Effector CD4-positive, alpha-beta T cell (primary cell): Measurements from ENCODE around the gene SYT17.

Experiments
- DNase-seq: peaks from one replicate; pipeline ENCODE4 v3.0.0-alpha.2; 2020

SYT17 gene

DNA sequence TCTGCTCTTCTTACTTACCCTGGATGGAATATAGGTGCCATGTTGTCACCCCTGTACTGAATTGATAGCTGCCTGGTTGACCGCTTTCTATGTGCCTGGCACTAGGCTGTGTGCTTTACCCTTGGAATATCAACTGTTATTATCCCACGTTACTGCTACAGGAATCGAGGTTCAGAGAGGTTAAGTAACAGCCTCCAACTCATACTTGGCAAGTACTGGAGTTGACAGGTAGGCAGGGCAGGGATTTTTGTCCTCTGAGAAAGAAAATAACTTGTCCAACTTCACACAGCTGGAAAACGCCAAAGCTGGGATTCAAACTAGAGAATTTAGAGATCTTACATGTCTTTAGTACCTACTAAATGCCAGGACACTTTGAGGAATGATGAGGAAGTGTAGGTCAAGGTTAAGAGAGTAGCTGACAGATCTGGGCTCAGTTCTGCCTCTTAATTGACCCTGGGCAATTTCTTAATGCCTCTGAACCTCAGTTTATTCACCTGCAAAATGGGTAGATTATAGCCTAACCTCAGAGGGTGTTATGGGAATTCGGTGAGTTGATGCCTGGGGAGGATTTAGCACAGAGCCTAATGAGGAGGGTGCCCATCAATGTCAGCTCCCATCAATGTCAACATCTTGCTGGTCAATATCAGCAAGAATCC is 28.5 kb upstream of the SYT17 start:
- no peak for DNase-seq

- no peak for DNase-seq
These were observed 27.6 kb upstream of the SYT17 start for GRCh38 chr16:19140396-19140795.

DNA sequence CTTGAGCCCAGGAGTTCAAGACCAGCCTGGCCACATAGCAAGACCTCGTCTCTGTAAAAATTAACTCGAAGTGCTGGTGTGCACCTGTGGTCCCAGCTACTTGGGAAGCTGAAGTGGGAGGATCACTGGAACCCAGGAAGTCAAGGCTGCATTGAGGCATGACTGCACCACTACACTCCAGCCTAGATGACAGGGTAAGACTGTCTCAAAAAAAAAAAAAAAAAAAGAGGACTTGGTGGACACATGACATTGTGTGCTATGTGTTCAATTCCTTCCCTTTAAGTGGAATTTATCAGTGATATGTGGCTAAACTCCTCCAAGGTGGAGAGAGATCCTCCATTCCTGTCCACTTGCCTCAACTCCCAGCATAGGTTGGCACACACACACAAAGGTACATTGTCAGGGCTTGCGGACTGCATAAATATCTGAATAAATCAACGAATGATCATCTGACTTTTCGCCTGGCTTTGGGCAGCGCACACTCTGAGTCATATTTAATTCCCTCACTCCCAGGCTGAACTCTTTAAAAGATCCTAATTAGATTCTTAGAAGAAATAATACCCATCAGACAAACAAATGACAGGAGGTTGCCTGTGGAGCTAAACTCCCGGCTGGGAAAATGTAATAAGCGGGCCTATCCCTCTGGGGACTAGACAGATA is 25.0 kb upstream of the SYT17 start:
- no peak for DNase-seq

- no peak for DNase-seq
These were observed 24.5 kb upstream of the SYT17 start for GRCh38 chr16:19143599-19143956.

DNA sequence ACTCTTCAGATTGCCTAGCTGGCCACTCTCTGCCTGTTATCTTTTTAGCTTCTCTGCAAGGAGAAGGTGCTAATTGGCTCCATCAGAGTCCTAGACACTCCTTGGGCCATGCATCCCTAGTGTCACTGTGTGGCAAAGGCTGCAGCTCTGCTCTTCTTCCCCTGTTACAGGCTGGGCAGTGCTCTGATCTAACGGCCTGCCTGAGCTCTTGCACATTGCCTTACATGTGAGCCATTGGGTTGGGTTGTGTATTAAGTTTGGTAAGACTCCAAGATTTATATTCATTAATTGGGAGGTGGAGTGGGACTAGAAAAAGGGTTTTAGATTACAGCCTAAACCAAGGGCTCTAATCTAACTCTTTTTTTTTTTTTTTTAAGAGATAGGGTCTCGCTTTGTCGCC is 23.0 kb upstream of the SYT17 start:
- no peak for DNase-seq

DNA sequence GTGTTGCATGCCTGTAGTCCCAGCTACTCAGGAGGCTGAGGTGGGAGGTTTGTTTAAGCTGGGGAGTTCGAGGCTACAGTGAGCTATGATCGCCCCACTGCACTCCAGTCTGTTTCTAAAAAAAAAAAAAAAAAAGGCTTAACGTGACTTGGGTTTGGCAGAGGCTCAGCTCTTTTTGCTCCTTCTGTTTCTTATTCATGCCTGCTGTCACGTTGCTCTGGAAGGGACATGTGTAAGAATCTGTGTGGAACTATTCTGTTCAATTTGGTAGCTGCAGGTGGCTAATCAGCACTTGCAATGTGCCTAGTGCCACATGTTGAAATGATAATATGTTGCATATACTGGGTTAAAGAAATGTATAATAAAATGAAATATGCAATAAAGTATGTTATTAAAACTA is 20.9 kb upstream of the SYT17 start:
- no peak for DNase-seq

DNA sequence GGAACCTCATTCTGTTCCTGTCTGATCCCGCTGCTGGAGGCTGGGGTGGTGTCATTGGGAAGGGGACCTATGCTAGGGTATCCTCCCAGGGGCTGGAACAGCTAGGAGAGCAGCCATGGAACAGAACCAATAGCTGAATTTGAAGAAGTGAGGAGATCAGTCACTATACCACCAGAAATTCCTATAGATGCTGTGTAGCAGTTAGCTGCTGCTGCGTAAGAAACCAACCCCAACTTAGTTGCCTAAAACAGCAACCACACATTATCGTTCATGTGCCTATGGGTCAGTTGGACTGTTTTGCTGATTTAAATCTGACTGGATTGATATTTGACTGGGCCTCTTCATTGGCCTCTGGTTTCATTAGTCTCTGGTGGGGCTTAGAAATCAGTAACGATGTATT is 20.4 kb upstream of the SYT17 start:
- DNase-seq = no peak

DNA sequence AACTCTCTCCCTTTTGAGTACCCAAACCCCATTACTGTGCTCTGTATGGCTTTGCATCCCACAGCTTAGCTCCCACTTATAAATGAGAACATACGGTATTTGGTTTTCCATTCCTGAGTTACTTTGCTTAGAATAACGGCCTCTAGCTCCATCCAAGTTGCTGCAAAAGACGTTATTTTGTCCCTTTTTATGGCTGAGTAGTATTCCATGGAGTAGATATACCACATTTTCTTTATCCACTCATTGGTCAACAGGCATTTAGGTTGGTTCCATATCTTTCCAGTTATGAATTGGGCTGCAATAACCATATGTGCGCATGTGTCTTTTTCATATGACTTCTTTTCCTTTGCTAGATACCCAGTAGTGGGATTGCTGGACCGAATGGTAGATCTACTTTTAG is 19.9 kb upstream of the SYT17 start:
- no peak for DNase-seq

- no peak for DNase-seq
These were observed 16.7 kb upstream of the SYT17 start for GRCh38 chr16:19151310-19151709.

GRCh38 chr16:19152042-19152441 is 16.0 kb upstream of the SYT17 start:
- no peak for DNase-seq

DNA sequence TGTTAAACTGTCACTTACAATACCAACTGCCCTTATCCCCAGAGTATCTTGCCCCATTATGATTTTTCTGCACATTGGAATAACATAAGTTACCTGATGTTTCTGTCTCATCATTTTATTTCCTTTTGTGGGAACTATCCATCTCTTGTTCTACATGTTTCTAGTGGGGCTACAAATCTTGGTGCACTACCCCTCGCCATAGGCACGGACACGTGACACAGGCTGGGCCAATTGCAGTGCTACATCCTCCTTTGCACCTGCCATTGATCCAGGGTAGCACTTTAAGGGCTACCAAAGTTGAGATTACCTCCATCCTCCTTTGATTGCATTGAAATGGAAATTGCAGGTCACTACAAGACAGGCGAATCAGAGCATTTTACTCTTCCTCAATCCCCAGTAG is 14.2 kb upstream of the SYT17 start:
- DNase-seq = no peak

DNA sequence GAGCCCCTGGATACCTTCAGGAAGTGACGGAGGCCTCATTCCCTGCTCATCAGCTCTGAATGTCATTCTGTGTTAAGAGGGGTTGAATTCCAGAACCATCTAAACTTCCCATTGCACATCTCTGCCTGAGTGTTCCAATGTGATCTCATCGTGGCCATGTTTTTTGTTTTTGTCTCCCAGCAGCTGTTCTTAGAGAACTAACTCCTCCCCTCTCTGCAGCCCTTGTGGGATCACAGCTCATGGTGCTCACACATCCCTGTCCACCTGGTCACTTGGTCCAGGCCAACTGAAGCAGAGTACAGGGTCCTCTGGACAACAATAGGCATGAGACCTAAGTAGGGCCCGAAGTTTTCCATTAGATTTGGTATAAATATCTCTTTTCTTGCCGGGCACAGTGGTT is 6.0 kb upstream of the SYT17 start:
- no peak for DNase-seq

- no peak for DNase-seq
These were observed 4.8 kb upstream of the SYT17 start for GRCh38 chr16:19163215-19163614.

DNA sequence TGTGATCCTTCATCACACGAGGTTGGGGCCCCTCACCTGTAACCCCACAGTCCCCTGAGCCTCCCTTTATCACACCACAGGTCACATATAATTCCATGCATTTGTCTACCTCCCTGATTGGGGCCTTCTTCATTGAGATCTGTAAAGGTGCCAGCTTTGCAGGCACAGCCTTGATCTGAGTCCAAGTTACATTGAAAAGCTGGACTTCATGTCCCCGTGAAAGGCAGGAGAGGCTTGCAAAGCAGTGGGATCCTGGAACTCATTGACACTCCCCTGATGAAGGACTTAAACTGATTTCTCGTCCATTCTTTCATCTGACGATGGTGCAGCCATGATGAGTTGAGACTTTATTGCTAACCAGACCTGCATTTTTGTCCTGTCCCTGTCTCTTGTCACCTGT is 3.8 kb upstream of the SYT17 start:
- DNase-seq = no peak

DNA sequence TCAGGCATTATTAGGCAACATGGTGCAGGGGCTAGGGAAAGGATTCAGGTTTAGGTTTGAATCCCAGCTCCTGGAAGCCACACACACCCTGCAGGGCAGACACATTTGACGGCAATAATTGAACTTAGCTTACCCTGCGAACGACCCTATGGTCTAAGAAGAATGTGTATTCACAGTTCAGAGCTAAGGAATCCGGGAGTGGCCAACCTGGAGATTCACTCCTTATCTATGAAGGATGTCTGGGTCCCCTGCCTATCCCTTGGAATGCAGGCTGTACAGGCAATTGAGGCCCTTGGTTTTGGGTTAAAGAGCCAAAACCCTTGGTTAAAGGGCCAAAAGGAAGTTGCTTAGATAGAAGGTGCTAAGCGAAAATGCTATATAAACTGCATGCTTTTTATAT is 2.9 kb upstream of the SYT17 start:
- no peak for DNase-seq

GRCh38 chr16:19166500-19166899 is 1.5 kb upstream of the SYT17 start:
- DNase-seq = no peak

DNA sequence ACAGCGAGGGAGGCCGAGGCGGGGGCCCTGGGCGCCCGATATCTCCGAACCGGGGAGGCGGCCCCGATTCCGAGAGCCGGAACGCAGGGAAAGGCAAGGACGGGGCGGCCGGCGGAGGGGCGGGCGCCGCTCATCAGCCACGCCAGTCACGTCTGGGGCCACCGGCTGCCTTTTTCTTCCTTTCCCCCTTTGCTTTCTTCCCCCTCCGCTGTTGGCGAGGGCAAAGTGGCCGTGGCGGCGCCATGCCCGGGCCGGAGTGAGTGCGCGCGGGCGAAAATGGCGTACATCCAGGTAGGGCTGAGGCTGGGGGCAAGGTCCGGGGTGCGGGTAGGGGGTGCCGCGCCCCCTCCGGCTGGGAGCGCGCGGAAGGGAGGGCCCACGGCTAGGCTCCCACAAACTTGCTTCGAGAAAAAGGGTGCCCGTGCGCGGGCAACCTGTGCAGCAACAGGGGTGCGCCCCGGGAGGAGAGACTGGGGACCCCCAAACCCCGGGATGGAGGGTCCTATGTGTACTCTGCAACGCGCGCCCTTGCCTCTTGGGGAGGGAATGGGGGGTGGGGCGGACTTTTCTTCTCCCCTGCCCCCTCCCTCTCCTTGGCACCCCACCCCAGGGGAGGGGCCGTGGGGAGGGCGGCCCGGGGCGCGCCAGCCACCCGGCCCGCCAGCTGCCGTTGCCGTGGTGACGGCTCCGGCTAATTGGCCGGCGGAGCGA is 486 bp downstream of the SYT17 start:
- DNase-seq = no peak

DNA sequence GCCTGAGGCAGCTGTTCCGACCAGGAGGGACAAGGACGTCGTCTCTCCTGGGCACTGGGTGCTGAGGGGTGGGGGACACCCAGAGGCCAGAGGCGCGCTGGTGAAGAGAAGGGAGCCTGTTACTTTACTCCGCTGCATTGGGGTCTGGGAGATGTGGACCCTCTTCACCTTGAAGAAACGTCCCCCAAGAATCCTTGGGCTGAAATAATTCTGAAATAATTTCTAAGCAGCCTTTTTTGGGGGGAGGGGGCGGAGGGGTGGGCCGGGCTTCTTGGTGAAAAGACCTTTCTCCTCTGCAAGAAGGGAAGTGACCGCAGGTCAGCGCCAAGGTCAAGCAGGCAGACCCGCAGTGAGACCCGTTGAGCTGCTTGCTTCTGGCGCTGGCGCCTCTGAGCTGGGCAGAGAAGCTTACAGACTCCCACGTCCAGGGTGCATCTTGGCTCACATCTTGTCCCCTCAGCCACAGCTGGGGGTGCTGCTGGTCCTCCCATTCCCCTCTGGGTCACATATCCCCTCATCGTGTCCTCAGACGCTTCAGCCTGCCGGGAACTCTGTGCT is 1.1 kb downstream of the SYT17 start:
- DNase-seq = no peak

DNA sequence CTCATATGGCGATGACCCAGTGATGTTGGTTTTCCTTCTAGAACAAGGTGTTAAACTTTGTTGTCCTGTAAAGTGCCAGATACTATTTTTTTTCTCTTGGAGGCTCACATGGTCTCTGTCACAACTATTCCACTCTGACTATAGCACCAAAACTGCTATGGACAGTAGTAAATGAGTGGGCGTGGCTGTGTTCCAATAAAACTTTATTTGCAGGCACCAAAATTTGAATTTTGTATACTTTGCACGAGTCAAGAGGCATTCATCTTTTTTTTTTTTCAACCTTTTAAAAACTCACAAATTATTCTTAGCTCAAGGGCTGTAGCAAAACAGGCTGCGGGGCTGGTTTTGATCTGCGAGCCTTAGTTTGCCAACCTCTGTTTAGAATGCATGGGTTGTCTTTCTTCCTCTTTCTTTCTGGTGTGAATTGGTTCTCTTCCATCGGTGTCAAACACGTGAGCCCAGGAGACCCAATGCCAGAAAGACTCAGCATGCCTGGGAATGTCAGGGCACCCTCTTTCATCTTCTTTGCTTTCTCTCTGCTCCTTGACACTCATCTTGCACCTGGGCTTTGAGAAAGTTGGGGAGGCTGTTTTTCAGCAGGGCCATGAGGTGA is 2.1 kb downstream of the SYT17 start:
- no peak for DNase-seq

DNA sequence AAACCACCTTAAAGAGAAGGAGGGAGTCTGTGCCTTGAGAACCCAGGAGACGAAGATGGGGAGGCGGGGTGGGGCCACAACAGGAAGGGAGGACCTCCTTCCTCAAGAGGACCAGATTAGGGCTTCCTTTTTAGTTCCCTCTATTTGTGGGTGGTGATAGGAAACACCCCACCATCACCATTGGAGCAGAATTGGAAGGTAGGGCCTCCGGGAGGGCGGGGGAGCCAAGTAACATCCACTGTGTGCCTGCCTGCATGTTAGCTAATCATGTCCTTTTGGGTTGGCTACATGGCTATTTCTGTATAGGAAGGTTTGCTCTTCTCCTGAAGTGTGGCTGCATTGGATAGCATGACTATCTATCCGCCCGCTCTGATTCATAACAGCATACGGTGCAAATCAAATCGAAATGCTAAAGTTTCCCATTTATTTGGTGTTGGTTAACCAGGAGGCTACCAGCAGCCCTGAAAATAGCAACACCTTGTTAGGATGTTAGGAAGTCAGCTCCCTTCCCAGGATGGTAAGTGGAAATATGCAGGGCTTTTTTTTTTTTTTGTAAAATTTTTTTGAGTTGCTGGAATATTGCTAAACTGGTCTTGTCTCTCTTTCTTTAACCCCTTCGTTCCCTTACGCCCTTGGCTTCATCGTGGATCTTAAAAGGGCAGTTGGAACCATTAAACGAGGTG is 4.2 kb downstream of the SYT17 start:
- DNase-seq = no peak

GRCh38 chr16:19173059-19173458 is 5.0 kb downstream of the SYT17 start:
- no peak for DNase-seq

- no peak for DNase-seq
These were observed 5.8 kb downstream of the SYT17 start for GRCh38 chr16:19173649-19174383.
